Aorta (tissue), 5 donors: ENCODE data around the gene LCP2. TPM values are rescaled to one million over a fixed set of nuclear protein-coding genes. Genes with fewer than 3 reads are reported as not detected.
A peak's percentile ranks its signal among the peaks of the same experiment; 100 is the strongest.

Source experiments
- ATAC-seq: fragments of 200-7000 bp; cut with Tn5 transposase; one replicate; pipeline ENCODE4 v1.9.1; 2022; ENCODE audit warnings: moderate library complexity; ENCODE audit not compliant: low FRiP score
- DNase-seq, 2 donors: peaks; one replicate each; pipeline ENCODE4 v3.0.0-alpha.2; 2020
- H3K27ac ChIP-seq, 2 donors: one replicate each; pipeline ENCODE4 v1.5.1; 2013; ENCODE audit warnings: low read length in 2 of 2, mild to moderate bottlenecking in 2 of 2, moderate library complexity in 2 of 2, control low read depth in 1 of 2, inconsistent platforms in 1 of 2, low read depth in 1 of 2
- H3K27me3 ChIP-seq, 2 donors: one replicate each; pipeline ENCODE4 v1.6.1; 2013; ENCODE audit warnings: control low read depth in 1 of 2, low read length in 1 of 2, mild to moderate bottlenecking in 1 of 2, moderate library complexity in 1 of 2; ENCODE audit not compliant: insufficient read depth in 2 of 2, control insufficient read depth in 1 of 2
- H3K36me3 ChIP-seq, 2 donors: one replicate each; pipeline ENCODE4 v1.6.1; 2013; ENCODE audit warnings: control low read depth in 1 of 2, low read length in 1 of 2, mild to moderate bottlenecking in 1 of 2; ENCODE audit not compliant: insufficient read depth in 2 of 2, control insufficient read depth in 1 of 2
- H3K4me1 ChIP-seq, 2 donors: one replicate each; pipeline ENCODE4 v1.6.1; 2013; ENCODE audit warnings: low read length in 2 of 2, control low read depth in 1 of 2, mild to moderate bottlenecking in 1 of 2, moderate library complexity in 1 of 2; ENCODE audit not compliant: insufficient read depth in 2 of 2, control insufficient read depth in 1 of 2
- H3K4me3 ChIP-seq, 2 donors: one replicate each; pipeline ENCODE4 v1.5.1; 2013; ENCODE audit warnings: low read length in 2 of 2, control low read depth in 1 of 2, mild to moderate bottlenecking in 1 of 2
- H3K9me3 ChIP-seq: one replicate; pipeline ENCODE4 v1.6.1; 2013; ENCODE audit warnings: mild to moderate bottlenecking, low read length; ENCODE audit not compliant: control insufficient read depth
- WGBS, 2 donors: extraction: QIAGEN DNeasy Blood & Tissue Kit; methylation state at CpG; one replicate each; pipeline ENCODE4 v1.1.7; 2013; 5-methylcytosine and 5-hydroxymethylcytosine counted together
- intact Hi-C, 2 donors: fragments of 100-400 bp; cut with DNase I; formaldehyde crosslinking; loops; one replicate each; pipeline versions ENCODE4 v1.14.2 to v1.15.0; 2022
- polyA plus RNA-seq, 2 donors: library from polyadenylated mRNA; stranded (reverse); fragments of 200-250 nt; gene quantifications; one replicate each; pipeline ENCODE4 v1.2.3, GENCODE V29; 2013
- total RNA-seq, 2 donors: library from RNA; stranded (reverse); fragmentation: NEBNext Ultra II Directional; extraction: Animal tissue kit (Norgen Biotek cat#: 25700); gene quantifications; one replicate each; pipeline ENCODE4 v1.2.1, GENCODE V29; 2021
- donor health status: healthy with polysubstance abuse.
- donor health status: Bipolar disorder and iron deficiency.
- donor health status: DM: no; HTN: no; CAD: no.
- donor health status: DM: no; HTN: no; CAD: no.
- donor health status: DM: yes; HTN: yes; CAD: no.

The LCP2 gene
- total and polyA plus RNA-seq, 4 donors: 2.1 to 58.8 (median 21.3) TPM

GRCh38 chr5:170266570-170267381 lies 30.8 kb downstream of the LCP2 start:
- Histone ChIP-seq H3K4me1 (no peaks in the 10 kb centered on the region), H3K27me3 (no peaks in the 10 kb centered on the region), H3K27ac (no peak overlapping the region), H3K9me3 (no peaks in the 10 kb centered on the region), H3K36me3 (no peaks in the 10 kb centered on the region), H3K4me3 (no peak overlapping the region)
- 68 to 77% methylated on average over 17 of the region's 17 CpGs for WGBS, 2 donors
- ATAC-seq (no peak), DNase-seq (no peak)
- intact Hi-C loops: loop anchor here (1.0 to 5.0 kb wide), 2 partner anchors 81 to 154 kb away; no protein-coding TSS in a partner anchor

- Histone ChIP-seq H3K9me3 (no peaks in the 10 kb centered on the region), H3K4me1 (no peaks in the 10 kb centered on the region), H3K27me3 (no peaks in the 10 kb centered on the region), H3K4me3 (no peak overlapping the region), H3K27ac (no peak overlapping the region), H3K36me3 (no peaks in the 10 kb centered on the region)
- 6 to 8% methylated on average over 5 of the region's 5 CpGs for WGBS, 2 donors
- intact Hi-C loops: loop anchor here in 1 of 2 donors (5.0 kb wide), 1 partner anchor 82 kb away; no protein-coding TSS in a partner anchor
- DNase-seq (peak in 1 of 2 donors; percentile 71), ATAC-seq (peak; percentile 82)
These were observed 32.1 kb downstream of the LCP2 start for GRCh38 chr5:170265522-170265921.

- Histone ChIP-seq H3K9me3 (no peaks in the 10 kb centered on the region), H3K27me3 (peaks cover 0 to 2% of the 10 kb centered on the region in 2 donors), H3K27ac (no peak overlapping the region), H3K4me3 (no peak overlapping the region), H3K4me1 (no peaks in the 10 kb centered on the region), H3K36me3 (no peaks in the 10 kb centered on the region)
- WGBS, 2 donors: 68 to 69% methylated on average over 4 of the region's 4 CpGs
- DNase-seq: no peak
- intact Hi-C loops: no loop called here
- no peak for ATAC-seq
These were observed 33.7 kb downstream of the LCP2 start for GRCh38 chr5:170263906-170264305.

- Histone ChIP-seq H3K27me3 (peaks cover 0 to 2% of the 10 kb centered on the region in 2 donors), H3K36me3 (no peaks in the 10 kb centered on the region), H3K9me3 (no peaks in the 10 kb centered on the region), H3K4me3 (no peak overlapping the region), H3K27ac (no peak overlapping the region), H3K4me1 (no peaks in the 10 kb centered on the region)
- intact Hi-C loops: no loop called here
- WGBS, 2 donors: 82 to 83% methylated on average over 15 of the region's 15 CpGs
- DNase-seq (no peak), ATAC-seq (no peak)
These were observed 35.2 kb downstream of the LCP2 start for GRCh38 chr5:170262061-170263045.

GRCh38 chr5:170261528-170262043 lies 36.0 kb downstream of the LCP2 start:
- no peak overlapping the region for H3K4me3 ChIP-seq
- no peaks in the 10 kb centered on the region for H3K36me3 ChIP-seq
- ATAC-seq (no peak), DNase-seq (no peak)
- H3K27ac ChIP-seq: no peak overlapping the region
- H3K9me3 ChIP-seq: no peaks in the 10 kb centered on the region
- intact Hi-C loops: no loop called here
- 92% methylated on average over 3 of the region's 3 CpGs for WGBS, 2 donors
- no peaks in the 10 kb centered on the region for H3K4me1 ChIP-seq
- H3K27me3 ChIP-seq: peaks cover 0 to 2% of the 10 kb centered on the region in 2 donors

GRCh38 chr5:170257370-170257769 lies 40.2 kb downstream of the LCP2 start:
- DNase-seq: no peak
- H3K27me3 ChIP-seq: peaks cover 0 to 3% of the 10 kb centered on the region in 2 donors
- no peaks in the 10 kb centered on the region for H3K36me3 ChIP-seq
- no peak overlapping the region for H3K4me3 ChIP-seq
- H3K9me3 ChIP-seq: no peaks in the 10 kb centered on the region
- intact Hi-C loops: no loop called here
- 95 to 97% methylated on average over 4 of the region's 4 CpGs for WGBS, 2 donors
- H3K4me1 ChIP-seq: no peaks in the 10 kb centered on the region
- ATAC-seq: no peak
- no peak overlapping the region for H3K27ac ChIP-seq

GRCh38 chr5:170256571-170256970 lies 41.0 kb downstream of the LCP2 start:
- DNase-seq: no peak
- Histone ChIP-seq H3K4me3 (no peak overlapping the region), H3K27ac (no peak overlapping the region), H3K36me3 (no peaks in the 10 kb centered on the region), H3K9me3 (no peaks in the 10 kb centered on the region), H3K4me1 (no peaks in the 10 kb centered on the region), H3K27me3 (peaks cover 0 to 3% of the 10 kb centered on the region in 2 donors)
- no peak for ATAC-seq
- intact Hi-C loops: no loop called here
- WGBS, 2 donors: 81 to 88% methylated on average over 1 of the region's 1 CpG

GRCh38 chr5:170254056-170254455 lies 43.5 kb downstream of the LCP2 start:
- peaks cover 0 to 2% of the 10 kb centered on the region in 2 donors for H3K27me3 ChIP-seq
- no peaks in the 10 kb centered on the region for H3K36me3 ChIP-seq
- intact Hi-C loops: no loop called here
- DNase-seq: no peak
- no peak overlapping the region for H3K27ac ChIP-seq
- no peak overlapping the region for H3K4me3 ChIP-seq
- H3K9me3 ChIP-seq: no peaks in the 10 kb centered on the region
- H3K4me1 ChIP-seq: no peaks in the 10 kb centered on the region
- ATAC-seq: no peak
- WGBS, 2 donors: 78 to 80% methylated on average over 8 of the region's 8 CpGs
